ENCODE data around the gene METTL2B. TPM values are rescaled to one million over a fixed set of nuclear protein-coding genes. Genes with fewer than 3 reads are reported as not detected.
"Not testable (repeated sequence)": the region's sequence is repeated elsewhere in the genome, so short reads cannot be mapped to it uniquely, and the experiment has no call there.

The METTL2B gene
- 10 to 100 TPM; 19.2 to 25.0 TPM for total RNA-seq
- 10 to 100 TPM; 11.5 to 12.4 TPM for polyA plus RNA-seq
- long read RNA-seq, donor 1, partial matches to known transcripts: 0 of 4 reads
- long read RNA-seq, donor 1, other reads (novel, unspliced or antisense): 0 of 4 reads
- long read RNA-seq, donor 2, partial matches to known transcripts: 0 of 4 reads
- long read RNA-seq, donor 2, other reads (novel, unspliced or antisense): 0 of 4 reads
- long read RNA-seq, donor 3, partial matches to known transcripts: 0 of 5 reads
- long read RNA-seq, donor 3, other reads (novel, unspliced or antisense): 0 of 5 reads
- long read RNA-seq, donor 4, partial matches to known transcripts: 0 of 2 reads
- long read RNA-seq, donor 4, other reads (novel, unspliced or antisense): 0 of 2 reads
- long read RNA-seq, donor 5, partial matches to known transcripts: 0 of 4 reads
- long read RNA-seq, donor 5, other reads (novel, unspliced or antisense): 0 of 4 reads

DNA sequence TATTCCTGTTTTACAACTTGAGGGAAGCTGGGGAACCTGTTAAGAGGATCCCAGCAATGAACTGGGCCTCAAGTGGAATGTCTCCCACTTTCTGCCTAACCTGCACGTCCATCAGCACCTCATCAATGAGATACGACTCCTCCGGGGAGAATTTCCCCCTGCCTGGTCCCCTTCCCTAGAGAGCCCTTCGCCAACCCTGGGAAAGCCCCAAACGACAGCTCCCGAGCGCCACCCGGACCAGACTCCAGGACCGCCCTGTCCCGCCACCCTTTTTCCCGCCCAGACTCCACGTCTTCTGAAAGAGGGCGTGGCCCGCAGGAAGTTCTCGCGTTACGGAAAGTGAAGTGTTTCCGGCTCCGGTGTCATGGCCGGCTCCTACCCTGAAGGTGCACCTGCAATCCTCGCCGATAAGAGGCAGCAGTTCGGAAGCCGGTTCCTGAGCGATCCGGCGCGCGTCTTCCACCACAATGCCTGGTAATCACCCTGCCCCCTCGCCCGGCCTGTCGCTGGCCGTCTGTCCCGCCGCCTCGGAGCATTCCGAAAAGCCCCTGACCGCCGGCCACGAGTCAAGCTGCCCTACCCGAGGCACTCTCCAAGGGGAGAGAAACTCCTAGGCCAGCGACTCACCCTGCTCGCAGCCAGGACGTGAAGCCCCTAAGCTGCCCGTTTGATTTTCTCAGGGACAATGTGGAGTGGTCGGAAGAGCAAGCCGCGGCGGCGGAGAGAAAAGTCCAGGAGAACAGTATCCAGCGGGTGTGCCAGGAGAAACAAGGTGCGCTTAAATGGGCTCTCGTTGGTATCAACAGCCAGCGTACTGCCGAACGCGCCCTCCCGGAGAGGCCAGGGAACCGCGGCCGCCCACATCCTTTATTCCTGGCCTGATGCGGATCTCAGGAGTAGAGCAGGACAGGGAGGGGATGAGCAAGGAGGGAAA lies at the start of gene METTL2B:
Gene METTL2B (plus strand): TSS at position 347 of the 934 bp plus-strand sequence. CDS start 18 bp downstream, at position 365.
- ATAC-seq (ENCODE audit: insufficient read depth, low FRiP score) (peak; percentile 97), DNase-seq (peak; percentile 93 to 95 (median 94))
- H3K27me3 ChIP-seq (ENCODE audit: control insufficient read depth in 3 of 3, insufficient read depth in 3 of 3, low read length in 2 of 3); H3K4me1 ChIP-seq (ENCODE audit: control insufficient read depth in 5 of 5, insufficient read depth in 5 of 5, low read length in 5 of 5); H3K9me3 ChIP-seq (ENCODE audit: control insufficient read depth in 4 of 4, insufficient read depth in 3 of 4, low read length in 3 of 4); H3K36me3 ChIP-seq (ENCODE audit: control insufficient read depth in 4 of 4, insufficient read depth in 4 of 4, low read length in 4 of 4): not testable (repeated sequence)
- WGBS, 2 donors: 0 to 1% methylated on average over 54 to 62 of the region's 62 CpGs
- Histone ChIP-seq H3K9ac (ENCODE audit: insufficient read depth in 1 of 2, low read length in 2 of 2) (peak within 1 kb of the TSS; percentile 55 to 85), H3K27ac (ENCODE audit: low read depth in 1 of 2, low read length in 1 of 2) (peak within 1 kb of the TSS; percentile 89 to 90), H3K4me3 (peak within 1 kb of the TSS; percentile 83)

GRCh38 chr7:128427289-128427891 lies 49.2 kb upstream of the METTL2B start:
- no peak overlapping the region for H3K27ac ChIP-seq (ENCODE audit: low read depth in 1 of 2, low read length in 1 of 2)
- peak in 2 of 3 donors; percentile 83 to 84 for DNase-seq
- ATAC-seq (ENCODE audit: insufficient read depth, low FRiP score): peak; percentile 76
- peak; percentile 65 for TF ChIP-seq CTCF (IDR thresholded peaks at IDR 0.05; ENCODE audit: control extremely low read depth, extremely low read depth)
- H3K4me1 ChIP-seq (ENCODE audit: control insufficient read depth in 5 of 5, insufficient read depth in 5 of 5, low read length in 5 of 5): peaks cover 0 to 6% (median 0%) of the 10 kb centered on the region in 5 donors
- WGBS, 2 donors: 15 to 20% methylated on average over 7 of the region's 7 CpGs
- H3K9me3 ChIP-seq (ENCODE audit: control insufficient read depth in 4 of 4, insufficient read depth in 3 of 4, low read length in 3 of 4): no peaks in the 10 kb centered on the region
- no peaks in the 10 kb centered on the region for H3K27me3 ChIP-seq (ENCODE audit: control insufficient read depth in 3 of 3, insufficient read depth in 3 of 3, low read length in 2 of 3)
- no peaks in the 10 kb centered on the region for H3K36me3 ChIP-seq (ENCODE audit: control insufficient read depth in 4 of 4, insufficient read depth in 4 of 4, low read length in 4 of 4)
- H3K4me3 ChIP-seq: no peak overlapping the region
- no peak overlapping the region for H3K9ac ChIP-seq (ENCODE audit: insufficient read depth in 1 of 2, low read length in 2 of 2)

- no peak overlapping the region for H3K4me3 ChIP-seq
- peaks cover 0 to 6% (median 0%) of the 10 kb centered on the region in 5 donors for H3K4me1 ChIP-seq (ENCODE audit: control insufficient read depth in 5 of 5, insufficient read depth in 5 of 5, low read length in 5 of 5)
- H3K27ac ChIP-seq (ENCODE audit: low read depth in 1 of 2, low read length in 1 of 2): no peak overlapping the region
- 81 to 87% methylated on average over 3 of the region's 3 CpGs for WGBS, 2 donors
- no peaks in the 10 kb centered on the region for H3K9me3 ChIP-seq (ENCODE audit: control insufficient read depth in 4 of 4, insufficient read depth in 3 of 4, low read length in 3 of 4)
- no peak overlapping the region for H3K9ac ChIP-seq (ENCODE audit: insufficient read depth in 1 of 2, low read length in 2 of 2)
- no peak for TF ChIP-seq CTCF (IDR thresholded peaks at IDR 0.05; ENCODE audit: control extremely low read depth, extremely low read depth)
- DNase-seq (no peak), ATAC-seq (ENCODE audit: insufficient read depth, low FRiP score) (no peak)
- H3K27me3 ChIP-seq (ENCODE audit: control insufficient read depth in 3 of 3, insufficient read depth in 3 of 3, low read length in 2 of 3): no peaks in the 10 kb centered on the region
- H3K36me3 ChIP-seq (ENCODE audit: control insufficient read depth in 4 of 4, insufficient read depth in 4 of 4, low read length in 4 of 4): no peaks in the 10 kb centered on the region
Observed at GRCh38 chr7:128430207-128430606, 46.3 kb upstream of the METTL2B start.
